K562 (cell line): Measurements from ENCODE around the gene FXYD3. TPM values are rescaled to one million over a fixed set of nuclear protein-coding genes. Genes with fewer than 3 reads are reported as not detected.

ENCODE experiments used
- ARNT ChIP-seq, 2 experiments: fragments of 450-650 bp; IDR thresholded peaks; 2 replicates each; pipeline ENCODE4 v1.6.1; 2016; ENCODE audit warnings: mild to moderate bottlenecking in 1 of 2
- CEBPG ChIP-seq, 3 experiments: fragments of 200-800 bp in 1 of 3; sonication (Bioruptor generic) in 1 of 3; sonication (generic) in 1 of 3; formaldehyde crosslinking in 1 of 3; IDR thresholded peaks in 2 of 3; conservative IDR thresholded peaks in 1 of 3; 2 replicates each; pipeline versions ENCODE4 v1.6.1 to v1.8.0; 2016 to 2022; ENCODE audit warnings: missing compliant biosample characterization in 2 of 3, missing genetic modification characterization in 2 of 3, mild to moderate bottlenecking in 1 of 3, missing genetic modification reagents in 1 of 3
- GMEB1 ChIP-seq: fragments of 250-450 bp; sonication (Bioruptor Pico); IDR thresholded peaks from 2 replicates; pipeline ENCODE4 v1.4.0; 2020; ENCODE audit warnings: mild to moderate bottlenecking
- XRCC4 ChIP-seq: IDR thresholded peaks from one replicate; pipeline ENCODE4 v1.6.1; 2011; ENCODE audit not compliant: insufficient read depth, insufficient read length; ENCODE audit errors: extremely low read depth
- ZBTB11 ChIP-seq, 3 experiments: fragments of 200-800 bp in 1 of 3; fragments of 250-450 bp in 1 of 3; fragments of 450-650 bp in 1 of 3; sonication (Bioruptor Pico) in 1 of 3; sonication (Bioruptor generic) in 1 of 3; formaldehyde crosslinking in 1 of 3; IDR thresholded peaks; 2 replicates each; pipeline versions ENCODE4 v1.6.1 to v1.8.0; 2016 to 2022; ENCODE audit warnings: mild to moderate bottlenecking in 2 of 3, missing genetic modification characterization in 2 of 3, missing compliant biosample characterization in 1 of 3, moderate library complexity in 1 of 3
- ZNF143 ChIP-seq: sonication (generic); formaldehyde crosslinking; IDR thresholded peaks from 2 replicates; pipeline ENCODE4 v1.9.0; 2022; ENCODE audit warnings: mild to moderate bottlenecking, missing genetic modification reagents
- ZNF324 ChIP-seq: fragments of 250-450 bp; sonication (Bioruptor Pico); IDR thresholded peaks from 2 replicates; pipeline ENCODE4 v1.4.0; 2020; ENCODE audit warnings: mild to moderate bottlenecking
- ZNF354B ChIP-seq: fragments of 250-450 bp; sonication (Bioruptor Pico); IDR thresholded peaks from 2 replicates; pipeline ENCODE4 v1.4.0; 2020
- ZNF395 ChIP-seq: fragments of 200-800 bp; sonication (Bioruptor generic); IDR thresholded peaks from 2 replicates; pipeline ENCODE4 v1.6.1; 2017; ENCODE audit warnings: missing genetic modification characterization, missing compliant biosample characterization
- polyA plus RNA-seq, 8 experiments: library from polyadenylated mRNA; depleted of rRNA in 4 of 8; stranded (reverse) in 5 of 8; unstranded in 3 of 8; fragments of >200 nt; fragmentation: Nextera tagmentation in 2 of 8; fragmentation: Illumina TruSeq in 1 of 8; extraction: Ambion mirVana in 2 of 8; extraction: Trizol in 1 of 8; gene quantifications; 2 replicates each; pipeline versions ENCODE4 v1.2.1 to v1.2.3, GENCODE V29; 2011 to 2014; ENCODE audit warnings: inconsistent platforms in 1 of 8, missing spikeins in 1 of 8
- total RNA-seq, 7 experiments: library from RNA; depleted of rRNA in 6 of 7; stranded (reverse); fragments of >200 nt in 6 of 7; fragmentation: Illumina TruSeq in 2 of 7; extraction: Trizol in 2 of 7; gene quantifications; 2 replicates each; pipeline versions ENCODE4 v1.2.1 to v1.2.3, GENCODE V29; 2011 to 2021; ENCODE audit warnings: low replicate concordance in 1 of 7
- TF ChIP-seq, protein P1 (sequence below): fragments of 450-650 bp; conservative IDR thresholded peaks from 2 replicates; pipeline ENCODE4 v1.6.1; 2016; ENCODE audit warnings: missing genetic modification characterization, low read depth, mild to moderate bottlenecking, missing compliant biosample characterization, moderate library complexity
- TF ChIP-seq, protein P2 (sequence below): fragments of 250-450 bp; sonication (Bioruptor Pico); IDR thresholded peaks from 2 replicates; pipeline ENCODE4 v1.8.0; 2021; ENCODE audit warnings: moderate library complexity, mild to moderate bottlenecking, inconsistent platforms

Gene FXYD3
- total and polyA plus RNA-seq, 9 of the 15 experiments (the other 6 are each of a cell fraction or from before 2014, with no cell fraction given) = 0.24 TPM; not detected in 8

GRCh38 chr19:35165200-35166058 lies 49.8 kb downstream of the FXYD3 start (continued):
- TF ChIP-seq, protein P1, sequence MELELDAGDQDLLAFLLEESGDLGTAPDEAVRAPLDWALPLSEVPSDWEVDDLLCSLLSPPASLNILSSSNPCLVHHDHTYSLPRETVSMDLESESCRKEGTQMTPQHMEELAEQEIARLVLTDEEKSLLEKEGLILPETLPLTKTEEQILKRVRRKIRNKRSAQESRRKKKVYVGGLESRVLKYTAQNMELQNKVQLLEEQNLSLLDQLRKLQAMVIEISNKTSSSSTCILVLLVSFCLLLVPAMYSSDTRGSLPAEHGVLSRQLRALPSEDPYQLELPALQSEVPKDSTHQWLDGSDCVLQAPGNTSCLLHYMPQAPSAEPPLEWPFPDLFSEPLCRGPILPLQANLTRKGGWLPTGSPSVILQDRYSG = peak; percentile 98
- TF ChIP-seq ZNF354B (CRISPR knock-in tag) (no peak), ZNF143 (CRISPR knock-in tag) (no peak), ZBTB11 (CRISPR knock-in tag; IDR thresholded peaks at IDR 0.05) (peak in 1 of 3 experiments; percentile 58; a peak in 1 of 6 replicates), ARNT (IDR thresholded peaks at IDR 0.05) (0 out of 4 replicates have a peak, but pooled peaks of 1 of the 2 experiments have one; percentile 41), ZNF395 (CRISPR knock-in tag) (peak; percentile 95), GMEB1 (CRISPR knock-in tag) (peak; percentile 33; the same call in 1 of the 2 replicates), ZNF324 (CRISPR knock-in tag) (peak; percentile 50; the same call in 1 of the 2 replicates), XRCC4 (no peak), CEBPG (CRISPR knock-in tag; IDR thresholded peaks at IDR 0.05) (no peak), CEBPG (tag; conservative IDR thresholded peaks at IDR 0.05 in 1 of 2, IDR thresholded peaks at IDR 0.05 in 1 of 2) (no peak)
- TF ChIP-seq, protein P2, sequence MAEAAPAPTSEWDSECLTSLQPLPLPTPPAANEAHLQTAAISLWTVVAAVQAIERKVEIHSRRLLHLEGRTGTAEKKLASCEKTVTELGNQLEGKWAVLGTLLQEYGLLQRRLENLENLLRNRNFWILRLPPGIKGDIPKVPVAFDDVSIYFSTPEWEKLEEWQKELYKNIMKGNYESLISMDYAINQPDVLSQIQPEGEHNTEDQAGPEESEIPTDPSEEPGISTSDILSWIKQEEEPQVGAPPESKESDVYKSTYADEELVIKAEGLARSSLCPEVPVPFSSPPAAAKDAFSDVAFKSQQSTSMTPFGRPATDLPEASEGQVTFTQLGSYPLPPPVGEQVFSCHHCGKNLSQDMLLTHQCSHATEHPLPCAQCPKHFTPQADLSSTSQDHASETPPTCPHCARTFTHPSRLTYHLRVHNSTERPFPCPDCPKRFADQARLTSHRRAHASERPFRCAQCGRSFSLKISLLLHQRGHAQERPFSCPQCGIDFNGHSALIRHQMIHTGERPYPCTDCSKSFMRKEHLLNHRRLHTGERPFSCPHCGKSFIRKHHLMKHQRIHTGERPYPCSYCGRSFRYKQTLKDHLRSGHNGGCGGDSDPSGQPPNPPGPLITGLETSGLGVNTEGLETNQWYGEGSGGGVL (CRISPR knock-in tag) = peak; percentile 60
